GM19397 (cell line): ENCODE measurements around the gene TSPAN9.

ENCODE experiments used
- ATAC-seq: cut with Tn5 transposase; IDR thresholded peaks from one replicate; pipeline ENCODE4 v1.9.1; 2021; ENCODE audit warnings: mild to moderate bottlenecking, moderate library complexity; ENCODE audit not compliant: unreplicated experiment

TSPAN9 gene

GRCh38 chr12:3076730-3077571, at the start of gene TSPAN9:
Gene TSPAN9, plus strand, starts transcription at chr12:3077379. Its CDS starts 123,815 bp downstream, at chr12:3201194.
- ATAC-seq: peak; percentile 68

GRCh38 chr12:3028108-3028507, 49.1 kb upstream of the TSPAN9 start:
- no peak for ATAC-seq

GRCh38 chr12:3030821-3031429, 46.3 kb upstream of the TSPAN9 start:
- no peak for ATAC-seq

GRCh38 chr12:3032161-3032560, 45.0 kb upstream of the TSPAN9 start:
- no peak for ATAC-seq

GRCh38 chr12:3032770-3033538, 44.2 kb upstream of the TSPAN9 start:
- ATAC-seq: no peak

GRCh38 chr12:3033539-3033867, 43.7 kb upstream of the TSPAN9 start:
- no peak for ATAC-seq

GRCh38 chr12:3034067-3034750, 43.0 kb upstream of the TSPAN9 start:
- no peak for ATAC-seq

GRCh38 chr12:3035171-3035570, 42.0 kb upstream of the TSPAN9 start:
- ATAC-seq: no peak

GRCh38 chr12:3035815-3036702, 41.1 kb upstream of the TSPAN9 start:
- ATAC-seq: no peak

GRCh38 chr12:3036901-3037600, 40.1 kb upstream of the TSPAN9 start:
- ATAC-seq: no peak

GRCh38 chr12:3038166-3038565, 39.0 kb upstream of the TSPAN9 start:
- no peak for ATAC-seq

GRCh38 chr12:3038926-3039510, 38.2 kb upstream of the TSPAN9 start:
- ATAC-seq: no peak

- ATAC-seq: no peak
Observed at GRCh38 chr12:3040026-3040656, 37.0 kb upstream of the TSPAN9 start.

- no peak for ATAC-seq
Observed at GRCh38 chr12:3040663-3041544, 36.3 kb upstream of the TSPAN9 start.

- ATAC-seq: no peak
Observed at GRCh38 chr12:3041558-3042164, 35.5 kb upstream of the TSPAN9 start.

GRCh38 chr12:3042394-3042793, 34.8 kb upstream of the TSPAN9 start:
- ATAC-seq: no peak

- no peak for ATAC-seq
Observed at GRCh38 chr12:3042826-3043225, 34.4 kb upstream of the TSPAN9 start.
